Calu3 (cell line): ENCODE data around the gene CD81. TPM values are rescaled to one million over a fixed set of nuclear protein-coding genes. Genes with fewer than 3 reads are reported as not detected.

ENCODE experiments used
- BruUV-seq: library from RNA; stranded (reverse); fragments of 400-500 nt; replicated peaks from 2 replicates; lab custom pipeline; 2021; lab: Mats Ljungman, UMichigan
- CTCF ChIA-PET: fragments of 300-600 bp; sonication (Branson Sonifier 250); formaldehyde crosslinking; loops from one replicate; lab custom pipeline; 2022; ENCODE audit warnings: antibody characterized with exemption; lab: Charles Lee
- DNase-seq: peaks from one replicate; pipeline ENCODE4 v3.0.0; 2022
- H3K27ac Mint-ChIP-seq: one replicate; pipeline ENCODE4 v1.8.0; 2022; ENCODE audit warnings: mixed read lengths; ENCODE audit not compliant: unreplicated experiment
- H3K27me3 Mint-ChIP-seq: one replicate; pipeline ENCODE4 v1.8.0; 2022; ENCODE audit warnings: mixed read lengths; ENCODE audit not compliant: unreplicated experiment
- H3K36me3 Mint-ChIP-seq: one replicate; pipeline ENCODE4 v1.8.0; 2022; ENCODE audit warnings: mild to moderate bottlenecking, moderate library complexity, mixed read lengths; ENCODE audit not compliant: insufficient read depth, unreplicated experiment
- H3K4me1 Mint-ChIP-seq: one replicate; pipeline ENCODE4 v1.8.0; 2022; ENCODE audit warnings: mild to moderate bottlenecking, low read depth, mixed read lengths; ENCODE audit not compliant: unreplicated experiment
- H3K4me3 Mint-ChIP-seq: one replicate; pipeline ENCODE4 v1.8.0; 2022; ENCODE audit warnings: mild to moderate bottlenecking, low read depth, moderate library complexity, mixed read lengths; ENCODE audit not compliant: unreplicated experiment
- H3K9me3 Mint-ChIP-seq: one replicate; pipeline ENCODE4 v1.8.0; 2022; ENCODE audit warnings: low read depth, mixed read lengths; ENCODE audit not compliant: unreplicated experiment
- CTCF ChIP-seq: fragments of 200-600 bp; IDR thresholded peaks from one replicate; pipeline ENCODE4 v1.8.0; 2022; ENCODE audit warnings: antibody characterized with exemption; ENCODE audit not compliant: unreplicated experiment
- intact Hi-C: fragments of 100-400 bp; cut with micrococcal nuclease; formaldehyde crosslinking; loops from one replicate; pipeline ENCODE4 v1.10.0; 2022; ENCODE audit not compliant: unreplicated experiment
- total RNA-seq: library from RNA; stranded (reverse); gene quantifications from 2 replicates; pipeline ENCODE4 v1.2.3, GENCODE V29; 2022

Gene CD81
- total RNA-seq, 1 experiment from 2014 or later, result 283 TPM

- no peak for TF ChIP-seq CTCF
- H3K4me3 Mint-ChIP-seq, result no peak overlapping the region
- DNase-seq, result no peak
- H3K36me3 Mint-ChIP-seq, result no peaks in the 10 kb centered on the region
- no peaks in the 10 kb centered on the region for H3K4me1 Mint-ChIP-seq
- intact Hi-C loops, result no loop called here
- CTCF ChIA-PET, result no interaction called here
- no TSS peak for BruUV-seq
- peaks cover 24% of the 10 kb centered on the region for H3K27me3 Mint-ChIP-seq
- no peaks in the 10 kb centered on the region for H3K9me3 Mint-ChIP-seq
- no peak overlapping the region for H3K27ac Mint-ChIP-seq
These were observed 37.5 kb downstream of the CD81 start for GRCh38 chr11:2414616-2415015.

GRCh38 chr11:2415171-2415570 lies 38.1 kb downstream of the CD81 start:
- H3K4me1 Mint-ChIP-seq, result no peaks in the 10 kb centered on the region
- CTCF ChIA-PET, result no interaction called here
- no peak overlapping the region for H3K27ac Mint-ChIP-seq
- peaks cover 24% of the 10 kb centered on the region for H3K27me3 Mint-ChIP-seq
- no peak overlapping the region for H3K4me3 Mint-ChIP-seq
- no peak for TF ChIP-seq CTCF
- H3K36me3 Mint-ChIP-seq, result no peaks in the 10 kb centered on the region
- no TSS peak for BruUV-seq
- intact Hi-C loops, result no loop called here
- no peaks in the 10 kb centered on the region for H3K9me3 Mint-ChIP-seq
- no peak for DNase-seq

GRCh38 chr11:2415601-2416380 lies 38.7 kb downstream of the CD81 start:
- CTCF ChIA-PET, result no interaction called here
- Mint-ChIP-seq H3K4me1 (no peaks in the 10 kb centered on the region), H3K27ac (no peak overlapping the region), H3K27me3 (peaks cover 20% of the 10 kb centered on the region), H3K4me3 (no peak overlapping the region), H3K36me3 (no peaks in the 10 kb centered on the region), H3K9me3 (no peaks in the 10 kb centered on the region)
- DNase-seq, result no peak
- no TSS peak for BruUV-seq
- no peak for TF ChIP-seq CTCF
- intact Hi-C loops, result no loop called here

- peaks cover 10% of the 10 kb centered on the region for H3K27me3 Mint-ChIP-seq
- no TSS peak for BruUV-seq
- CTCF ChIA-PET, result no interaction called here
- TF ChIP-seq CTCF, result no peak
- no peak overlapping the region for H3K4me3 Mint-ChIP-seq
- no peaks in the 10 kb centered on the region for H3K4me1 Mint-ChIP-seq
- no peaks in the 10 kb centered on the region for H3K9me3 Mint-ChIP-seq
- DNase-seq, result no peak
- no peak overlapping the region for H3K27ac Mint-ChIP-seq
- no peaks in the 10 kb centered on the region for H3K36me3 Mint-ChIP-seq
- intact Hi-C loops, result no loop called here
These were observed 39.7 kb downstream of the CD81 start for GRCh38 chr11:2416765-2417164.
